Measurements from ENCODE around the gene MAPK12. TPM values are rescaled to one million over a fixed set of nuclear protein-coding genes. Genes with fewer than 3 reads are reported as not detected.

Gene MAPK12
- total RNA-seq, 1 experiment from 2014 or later: 6.7 TPM

GRCh38 chr22:50299785-50300619, 38.5 kb upstream of the MAPK12 start:
- DNase-seq (ENCODE audit: low read depth): no peak

DNA sequence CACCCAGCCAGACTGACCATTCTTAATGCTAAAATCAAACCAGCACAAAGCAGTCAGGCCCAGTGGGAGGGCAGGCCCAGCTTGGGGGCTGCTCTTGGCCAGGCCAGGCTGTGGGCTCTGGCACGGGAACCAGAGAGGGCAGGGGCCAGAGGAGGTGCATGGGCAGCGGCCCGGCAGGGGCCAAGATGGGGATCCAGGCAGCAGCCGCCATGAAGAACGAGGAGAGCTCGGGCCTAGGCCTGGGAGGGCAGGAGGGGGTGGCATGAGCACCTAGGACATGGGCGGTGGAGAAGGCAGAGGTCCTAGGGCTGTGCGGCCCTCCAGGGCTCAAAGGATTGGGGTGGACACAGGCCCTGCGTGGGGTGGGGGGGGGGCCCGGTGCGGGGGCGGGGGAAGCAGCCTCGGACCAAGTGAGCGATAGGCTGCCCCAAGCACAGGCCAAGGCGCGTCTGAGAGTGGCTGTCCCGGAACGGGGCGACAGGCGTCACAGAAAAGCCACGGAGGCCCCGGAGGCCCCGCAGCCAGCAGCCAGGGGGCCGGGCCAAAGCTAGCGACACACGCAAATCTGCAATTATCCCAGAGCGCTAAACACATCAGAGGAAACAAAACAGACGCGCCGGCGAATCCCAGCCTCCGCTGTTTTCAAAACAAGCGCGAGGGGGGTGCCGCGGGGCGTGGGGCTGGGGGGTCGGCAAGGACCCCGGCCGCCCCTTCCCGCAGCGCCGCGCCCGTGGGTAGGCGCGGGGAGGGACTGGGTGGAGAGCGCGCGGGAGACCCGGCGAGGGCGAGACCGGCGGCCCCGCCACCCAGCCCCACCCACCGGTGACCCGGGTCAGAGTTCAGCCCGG, 37.7 kb upstream of the MAPK12 start:
- no peak for DNase-seq (ENCODE audit: low read depth)

DNA sequence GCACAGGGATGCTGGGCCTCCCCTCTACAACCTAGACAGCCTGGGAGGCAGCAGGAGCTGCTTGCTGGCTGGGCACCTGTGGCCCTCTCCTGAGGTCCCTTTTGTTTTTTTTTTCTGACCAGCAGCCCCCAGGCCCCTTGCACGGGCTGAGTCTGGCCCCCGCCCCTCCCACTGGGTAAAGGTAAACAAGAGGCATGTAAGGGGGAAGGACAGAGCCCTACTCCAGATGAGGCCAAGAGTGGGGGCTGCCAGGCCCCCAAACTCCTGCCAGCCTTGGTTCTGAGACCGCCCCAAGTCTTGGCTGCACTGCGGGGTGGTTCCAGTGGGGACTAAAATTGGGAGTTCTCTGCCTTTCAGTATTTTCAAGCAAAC, 36.8 kb upstream of the MAPK12 start:
- DNase-seq (ENCODE audit: low read depth): no peak

DNA sequence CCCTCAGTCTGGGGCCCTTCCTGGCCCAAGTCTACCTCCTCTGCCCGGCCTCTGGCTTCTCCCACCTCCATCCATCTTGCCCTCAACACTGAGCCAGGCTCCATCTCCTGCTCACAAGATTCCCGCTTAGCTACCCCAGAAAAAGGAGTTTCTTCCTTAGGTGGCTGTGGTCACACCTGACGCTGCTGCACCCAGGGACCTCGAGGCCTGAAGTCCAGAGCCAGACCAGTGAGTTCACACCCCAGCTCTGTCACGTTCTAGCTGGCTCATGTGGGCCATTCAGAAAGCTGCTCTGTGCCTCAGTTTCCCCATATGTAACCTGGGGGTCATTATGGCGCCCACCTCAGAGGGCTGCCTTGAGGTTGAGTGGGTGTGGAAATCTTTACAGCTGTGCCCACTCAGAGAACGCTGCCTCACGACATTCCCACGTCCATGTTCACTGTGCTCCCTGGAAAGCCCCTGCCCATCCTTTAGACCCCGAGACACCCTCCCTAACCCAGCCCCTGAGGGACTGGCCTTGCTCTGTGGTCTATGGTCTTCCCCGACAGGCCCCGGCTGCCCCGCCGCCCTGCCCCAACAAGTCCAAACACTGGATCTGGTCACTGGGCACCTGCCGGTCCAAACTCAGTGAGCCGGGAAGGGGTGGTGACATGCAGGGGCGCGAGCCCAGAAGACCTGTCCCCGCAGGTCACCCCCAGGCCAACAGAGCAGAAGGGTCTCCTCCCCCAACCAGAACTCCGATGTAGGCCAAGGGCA, 36.2 kb upstream of the MAPK12 start:
- DNase-seq (ENCODE audit: low read depth): no peak

- no peak for DNase-seq (ENCODE audit: low read depth)
These were observed 35.4 kb upstream of the MAPK12 start for GRCh38 chr22:50296658-50297490.

DNA sequence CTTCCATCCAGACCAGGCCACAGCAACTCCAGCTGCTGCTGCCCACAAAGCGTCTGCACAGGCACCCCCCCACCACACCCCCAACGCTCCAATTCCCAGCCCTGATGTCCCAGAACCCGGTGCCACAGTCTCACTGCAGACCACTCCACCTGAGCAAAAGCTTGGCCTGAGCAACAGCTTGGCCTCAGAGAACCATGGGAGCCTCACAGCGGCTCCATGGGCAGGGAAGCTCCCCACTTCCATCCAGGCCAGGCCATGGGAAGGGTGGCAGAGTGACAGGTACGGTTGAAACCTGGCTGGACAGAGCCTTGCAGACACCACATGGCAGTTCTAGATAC, 32.8 kb upstream of the MAPK12 start:
- no peak for DNase-seq (ENCODE audit: low read depth)

GRCh38 chr22:50293441-50294318, 32.2 kb upstream of the MAPK12 start:
- peak; percentile 70 for DNase-seq (ENCODE audit: low read depth)

GRCh38 chr22:50292643-50293440, 31.4 kb upstream of the MAPK12 start:
- no peak for DNase-seq (ENCODE audit: low read depth)

- no peak for DNase-seq (ENCODE audit: low read depth)
These were observed 28.6 kb upstream of the MAPK12 start for GRCh38 chr22:50289942-50290630.

GRCh38 chr22:50289151-50289941, 27.9 kb upstream of the MAPK12 start:
- no peak for DNase-seq (ENCODE audit: low read depth)

DNA sequence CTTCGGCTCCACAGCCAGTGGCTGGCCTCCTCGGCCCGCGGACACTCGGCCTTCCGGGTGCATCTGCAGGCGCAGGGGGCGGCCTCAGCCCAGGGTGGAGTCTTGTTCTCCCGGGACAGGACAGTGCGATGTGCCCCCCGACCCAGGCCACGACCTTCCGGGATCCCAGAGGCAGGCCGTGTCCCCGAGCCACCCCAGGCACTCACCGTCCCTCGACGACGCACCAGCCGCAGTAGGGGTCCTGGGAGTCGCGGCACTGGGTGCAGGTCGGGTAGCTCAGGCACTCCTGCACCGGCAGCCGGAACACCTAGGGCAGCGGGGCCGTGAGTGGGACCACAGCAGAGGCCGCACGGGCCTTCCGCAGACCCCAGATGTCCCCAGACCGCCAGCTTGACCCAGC, 26.2 kb upstream of the MAPK12 start:
- no peak for DNase-seq (ENCODE audit: low read depth)

- DNase-seq (ENCODE audit: low read depth): no peak
These were observed 25.3 kb upstream of the MAPK12 start for GRCh38 chr22:50286701-50287318.

DNA sequence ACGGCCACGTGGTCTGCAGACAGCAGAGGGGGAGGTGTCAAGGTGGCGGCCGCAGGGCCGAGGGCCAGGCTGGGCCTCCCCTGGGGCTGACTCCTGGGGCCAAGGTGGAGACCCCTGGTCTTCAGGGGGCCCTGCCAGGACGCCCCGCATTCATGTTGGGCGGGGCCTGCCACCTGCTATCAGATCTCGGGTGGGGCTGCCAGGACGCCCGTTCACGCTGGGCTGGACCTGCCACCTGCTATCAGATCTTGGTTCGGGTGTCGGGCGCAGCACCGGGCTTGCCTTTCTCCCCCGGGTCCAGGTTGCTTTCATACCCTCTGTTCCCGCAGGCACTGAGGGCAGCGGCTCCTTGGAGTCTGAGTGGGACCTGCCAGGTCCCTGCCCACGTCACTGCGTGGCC, 24.8 kb upstream of the MAPK12 start:
- no peak for DNase-seq (ENCODE audit: low read depth)

DNA sequence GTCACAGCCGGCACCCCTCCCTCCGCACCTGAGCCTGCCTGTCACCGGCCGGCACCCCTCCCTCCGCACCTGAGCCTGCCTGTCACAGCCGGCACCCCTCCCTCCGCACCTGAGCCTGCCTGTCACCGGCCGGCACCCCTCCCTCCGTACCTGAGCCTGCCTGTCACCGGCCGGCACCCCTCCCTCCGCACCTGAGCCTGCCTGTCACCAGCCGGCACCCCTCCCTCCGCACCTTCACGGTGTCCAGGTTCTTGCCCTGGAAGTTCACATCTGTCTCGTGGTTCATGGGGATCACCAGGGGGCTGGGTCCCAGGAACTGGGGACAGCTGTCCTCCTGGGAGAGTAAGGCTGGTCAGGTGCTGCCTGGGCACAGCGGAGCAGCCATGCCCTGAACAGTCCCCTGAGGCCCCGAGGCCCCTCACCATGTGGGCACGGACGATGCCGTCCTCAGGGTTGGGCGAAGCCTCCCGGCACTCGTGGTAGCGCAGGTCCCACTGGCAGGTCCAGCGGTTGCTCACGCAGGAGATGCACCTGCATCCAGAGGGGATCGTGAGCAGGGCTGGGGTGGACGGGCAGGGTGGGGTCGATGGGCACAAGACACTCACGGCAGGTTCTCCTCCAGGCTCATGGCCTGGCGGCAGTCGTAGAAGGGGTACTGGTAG, 24.2 kb upstream of the MAPK12 start:
- no peak for DNase-seq (ENCODE audit: low read depth)

GRCh38 chr22:50284479-50284878, 23.0 kb upstream of the MAPK12 start:
- no peak for DNase-seq (ENCODE audit: low read depth)

- no peak for DNase-seq (ENCODE audit: low read depth)
These were observed 22.3 kb upstream of the MAPK12 start for GRCh38 chr22:50283821-50284220.
